SKM-1 treated with dmso at 0.1 percent for 144 hours (cell line): ENCODE measurements around the gene CIAO2A.

Source experiments
- DNase-seq: peaks from one replicate; lab custom pipeline; 2025; ENCODE audit not compliant: unreplicated experiment; lab: John Stamatoyannopoulos, UW

The CIAO2A gene

DNA sequence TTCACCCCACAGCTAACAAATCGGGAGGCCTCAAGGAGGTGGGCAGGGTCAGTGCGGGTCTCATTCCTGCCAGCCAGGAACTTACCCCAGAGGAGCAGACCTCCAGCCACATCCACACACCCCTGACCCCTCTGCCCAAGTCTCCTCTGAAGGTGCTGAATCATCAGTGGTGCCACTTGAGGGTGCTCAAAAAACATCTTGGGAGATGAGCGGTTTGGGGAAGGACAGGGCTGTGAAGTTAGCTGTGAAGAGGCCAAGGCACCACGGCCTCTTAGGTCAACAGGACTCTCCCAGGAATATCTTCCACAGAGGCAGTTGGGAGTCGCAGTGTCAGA is 48.6 kb downstream of the CIAO2A start:
- no peak for DNase-seq

DNA sequence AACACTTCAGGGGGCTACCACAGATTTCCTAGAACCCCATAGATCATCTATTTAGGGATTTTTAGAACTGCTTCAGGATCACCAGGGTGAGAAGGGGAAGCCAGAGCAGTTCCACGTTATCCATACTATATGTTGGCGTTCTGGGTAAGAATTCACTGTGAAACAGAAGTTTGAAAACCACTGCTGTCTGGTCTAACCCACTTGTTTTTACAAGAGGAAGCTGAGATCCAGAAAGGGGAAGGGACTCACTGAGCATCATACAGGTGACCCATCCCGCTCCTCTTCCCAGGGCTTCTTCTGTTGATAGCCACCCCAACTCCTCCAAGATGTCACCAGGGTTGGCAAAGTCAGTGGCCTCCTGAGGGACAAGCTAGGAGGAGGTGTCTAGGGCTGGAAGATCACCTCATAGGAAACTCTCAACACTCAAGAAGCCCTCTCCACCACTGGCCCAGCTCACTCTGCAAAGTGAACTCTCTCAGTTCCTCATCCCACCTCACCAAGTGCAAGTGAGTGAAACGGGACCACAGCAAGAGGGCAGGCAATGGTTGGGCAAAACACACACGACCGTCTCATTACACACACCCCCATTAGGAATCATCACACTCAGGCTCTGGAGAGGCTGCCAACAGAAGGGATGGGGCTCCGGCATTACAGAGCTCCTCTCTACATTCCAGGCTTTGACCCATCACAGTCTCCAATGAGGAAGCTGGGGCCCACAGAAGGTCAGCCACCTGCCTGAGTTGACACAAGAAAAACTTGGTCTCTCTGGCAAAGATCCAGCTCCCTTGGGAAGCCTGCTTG is 49.1 kb downstream of the CIAO2A start:
- peak; percentile 59 for DNase-seq

DNA sequence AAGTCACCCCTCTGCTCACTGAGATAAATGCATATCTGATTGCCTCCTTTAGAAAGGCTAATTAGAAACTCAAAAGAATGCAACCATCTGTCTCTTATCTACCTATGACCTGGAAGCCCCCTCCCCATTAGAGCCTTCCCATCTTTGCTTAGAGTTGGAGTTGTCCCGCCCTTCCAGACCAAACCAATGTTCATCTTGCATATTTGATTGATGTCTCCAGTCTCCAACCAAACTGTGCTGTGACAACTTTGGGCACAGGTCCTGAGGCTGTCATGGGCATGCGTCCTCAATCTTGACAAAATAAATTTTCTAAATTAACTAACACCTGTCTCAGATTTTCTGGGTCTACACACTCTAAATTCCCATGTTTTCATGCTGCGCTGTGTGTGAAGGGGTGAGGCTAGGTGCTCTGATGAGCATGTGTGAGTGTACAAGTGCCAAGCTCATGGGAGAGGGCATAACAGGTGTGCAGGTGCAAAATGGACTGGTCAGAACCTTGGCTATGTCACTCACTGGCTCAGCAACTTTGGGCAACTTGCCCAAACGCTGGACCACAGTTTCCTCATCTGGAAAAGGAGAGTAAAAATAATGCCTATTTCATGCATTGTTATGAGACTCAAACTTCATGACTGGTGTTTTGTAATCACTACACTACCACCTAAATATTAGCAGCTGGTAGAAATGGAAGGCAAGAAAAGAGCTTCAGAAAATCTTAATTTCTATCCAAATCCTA is 54.6 kb downstream of the CIAO2A start:
- no peak for DNase-seq

GRCh38 chr15:64037966-64038365 is 55.7 kb downstream of the CIAO2A start:
- no peak for DNase-seq

DNA sequence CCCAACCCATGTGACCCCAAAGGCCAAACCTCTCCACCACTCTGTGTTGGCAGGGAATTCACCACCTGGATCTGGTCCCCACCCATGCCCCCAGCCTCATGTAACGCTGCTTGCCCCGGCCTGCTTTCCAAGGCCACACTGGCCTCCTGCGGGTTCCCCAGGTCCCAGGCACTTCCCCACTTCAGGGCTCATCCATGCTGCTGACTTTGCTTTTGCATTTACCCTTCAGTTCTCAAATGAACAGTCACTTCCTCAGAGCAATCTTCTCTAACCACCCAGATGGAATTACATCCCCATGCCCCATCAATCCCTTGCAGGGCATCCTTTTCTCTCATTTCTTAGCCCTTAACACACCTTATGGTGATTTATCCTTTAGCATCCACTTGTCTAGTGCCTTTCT is 56.5 kb downstream of the CIAO2A start:
- DNase-seq = no peak

GRCh38 chr15:64035525-64035924 is 58.1 kb downstream of the CIAO2A start:
- no peak for DNase-seq

- DNase-seq = no peak
Measured at GRCh38 chr15:64034519-64034918, 59.1 kb downstream of the CIAO2A start.

- DNase-seq = no peak
Measured at GRCh38 chr15:64032329-64032728, 61.3 kb downstream of the CIAO2A start.

DNA sequence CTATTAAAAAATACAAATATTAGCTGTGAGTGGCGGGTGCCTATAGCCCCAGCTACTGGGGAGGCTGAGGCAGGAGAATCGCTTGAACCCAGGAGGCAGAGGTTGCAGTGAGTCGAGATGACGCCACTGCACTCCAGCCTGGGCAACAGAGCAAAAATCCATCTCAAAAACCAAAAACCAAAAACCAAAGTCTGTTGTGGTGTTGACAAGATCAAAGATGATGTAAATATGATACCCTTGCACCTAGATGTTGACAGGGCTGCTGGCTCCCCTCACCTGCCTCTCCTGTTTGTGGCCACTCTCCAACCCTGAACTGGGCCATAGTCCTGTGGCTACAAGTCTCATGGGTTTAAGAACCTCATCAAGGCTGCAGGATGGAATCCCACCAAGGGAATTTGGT is 63.5 kb downstream of the CIAO2A start:
- no peak for DNase-seq

DNA sequence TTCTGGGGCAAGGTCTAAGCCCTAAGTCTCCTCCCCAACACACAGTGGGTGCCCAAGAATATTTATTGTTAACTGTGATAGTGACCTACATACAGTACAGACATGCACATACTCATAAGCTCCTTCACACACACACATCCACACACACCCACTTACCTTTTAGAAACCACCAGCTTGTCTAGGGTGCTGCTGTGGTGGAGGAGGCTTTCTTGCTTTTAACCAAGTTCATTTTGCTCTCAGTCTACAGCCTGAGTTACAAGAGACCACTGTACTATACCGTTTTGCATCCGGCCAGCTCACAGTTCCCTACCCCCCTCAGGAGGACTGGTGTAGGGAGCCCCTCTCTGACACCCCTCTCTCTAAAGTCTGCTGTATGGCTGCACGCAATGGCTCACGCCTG is 64.0 kb downstream of the CIAO2A start:
- DNase-seq = no peak

DNA sequence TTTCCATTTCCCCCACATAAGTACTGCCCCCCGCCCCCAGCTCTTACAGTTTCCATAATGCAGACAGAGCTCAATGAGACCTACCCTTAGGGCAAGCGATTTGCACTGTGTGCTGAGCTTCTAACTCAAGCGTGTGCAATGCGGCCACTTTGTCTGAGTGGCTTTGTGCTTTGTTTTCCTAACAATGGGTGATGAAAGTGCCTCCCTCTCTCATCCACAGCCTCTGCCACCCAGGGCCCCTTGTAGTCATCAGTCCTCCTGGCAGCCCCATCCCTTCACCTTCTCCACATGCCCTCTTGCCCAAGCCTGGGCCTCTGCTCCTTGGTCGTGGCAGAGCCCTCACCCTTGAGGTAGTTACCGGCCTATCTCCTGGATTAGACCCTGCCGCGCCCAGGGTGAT is 64.5 kb downstream of the CIAO2A start:
- DNase-seq = no peak

DNA sequence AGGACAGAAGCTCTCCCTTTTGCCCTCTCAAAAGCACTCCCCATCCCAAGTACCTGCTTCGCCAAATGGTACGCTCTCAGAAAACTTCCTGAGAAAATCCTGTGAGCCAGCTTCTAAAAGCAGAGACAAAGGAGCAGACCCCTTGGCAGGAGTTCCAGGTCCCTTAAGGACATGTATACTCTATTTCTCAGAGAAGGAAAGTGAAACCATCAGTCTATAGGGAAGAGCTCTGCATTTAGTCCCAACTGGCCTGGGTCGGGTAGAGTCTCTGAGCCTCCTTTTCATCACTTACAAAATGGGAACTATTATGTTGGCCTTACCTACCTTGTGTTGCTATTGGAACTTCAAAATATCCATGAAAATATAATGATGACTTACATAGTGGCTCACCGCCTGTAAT is 67.0 kb downstream of the CIAO2A start:
- DNase-seq = no peak

DNA sequence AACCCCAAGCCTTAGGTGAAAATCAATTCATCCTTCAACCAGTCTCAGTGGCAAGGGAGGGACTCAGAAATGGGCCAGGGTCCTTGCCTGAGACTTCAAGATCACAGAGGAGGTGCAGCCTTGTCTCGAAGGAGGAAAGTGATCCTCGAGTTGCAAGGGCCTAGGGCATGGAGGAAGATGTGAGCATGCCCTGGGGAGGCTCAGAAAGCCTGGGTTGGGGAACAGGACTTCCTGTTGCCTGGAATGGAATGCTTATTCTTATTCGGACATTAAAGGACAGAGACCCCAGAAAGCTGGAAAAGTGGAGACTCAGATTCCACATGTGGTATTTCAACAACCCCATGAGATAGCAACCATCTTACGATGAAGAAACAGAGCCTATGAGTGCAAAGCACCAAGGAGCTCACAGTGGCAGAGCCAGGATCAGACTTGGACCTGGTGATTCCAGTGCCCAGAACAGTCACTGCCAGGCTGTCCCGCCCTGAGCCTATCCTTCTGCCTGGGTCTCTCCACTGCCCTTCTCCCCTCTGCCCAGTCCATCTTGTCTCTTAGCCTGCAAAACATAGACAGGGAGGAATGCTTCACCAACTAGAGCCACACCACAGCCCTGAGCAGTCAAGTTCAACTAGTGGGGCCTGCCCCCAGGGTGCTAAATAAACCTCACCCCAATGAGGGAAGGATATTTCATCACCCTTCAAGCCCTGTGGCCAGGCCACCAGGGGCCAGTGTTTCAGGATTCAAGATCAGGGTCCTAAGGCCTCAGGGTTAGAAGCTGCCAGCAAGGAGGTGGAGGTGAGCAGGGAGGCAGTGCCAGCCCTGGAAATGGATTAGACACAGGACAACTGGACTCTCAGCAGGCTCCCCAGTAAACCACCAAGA is 69.2 kb downstream of the CIAO2A start:
- DNase-seq = peak; percentile 54

DNA sequence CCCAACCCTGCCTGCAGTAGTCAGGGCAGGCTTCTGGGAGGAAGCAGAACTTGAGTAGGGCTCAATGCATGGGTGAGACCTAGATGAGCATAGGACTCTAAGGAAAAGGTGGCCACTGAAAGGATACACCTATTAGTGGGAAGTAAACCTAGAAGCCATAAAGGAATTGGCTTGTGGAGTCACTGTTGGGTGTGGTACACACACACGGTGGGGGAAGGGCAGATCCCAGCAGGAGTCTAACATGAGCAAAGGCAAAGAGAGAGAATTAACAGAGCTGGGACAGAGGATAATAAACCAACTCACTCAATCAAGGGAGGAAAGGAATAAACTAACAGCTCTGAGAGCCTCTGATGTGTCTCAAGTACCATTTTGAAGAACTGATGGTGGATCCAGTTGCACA is 70.4 kb downstream of the CIAO2A start:
- no peak for DNase-seq

DNA sequence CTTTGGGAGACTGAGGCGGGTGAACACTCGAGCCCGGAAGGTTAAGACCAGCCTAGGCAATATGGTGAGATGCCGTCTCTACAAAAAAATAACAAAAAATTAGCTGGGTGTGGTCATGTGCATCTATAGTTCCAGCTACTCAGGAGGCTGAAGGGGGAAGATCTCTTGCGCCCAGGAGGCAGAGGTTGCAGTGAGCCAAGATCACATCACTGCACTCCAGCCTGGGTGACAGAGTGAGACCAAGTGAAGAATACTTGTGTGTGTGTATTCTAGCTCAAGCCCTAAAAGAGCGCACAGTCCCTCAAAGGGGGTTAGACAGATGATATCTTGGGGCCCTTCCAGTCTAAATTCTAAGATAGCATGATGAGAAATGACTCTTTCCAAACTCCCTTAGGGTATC is 71.1 kb downstream of the CIAO2A start:
- DNase-seq = no peak
